M059J (cell line): Measurements from ENCODE around the gene SCN1A. TPM values are rescaled to one million over a fixed set of nuclear protein-coding genes. Genes with fewer than 3 reads are reported as not detected.
"Not testable (repeated sequence)": the region's sequence is repeated elsewhere in the genome, so short reads cannot be mapped to it uniquely, and the experiment has no call there.

Source experiments
- DNase-seq: peaks from one replicate; pipeline ENCODE4 v3.0.0-alpha.2; 2012; ENCODE audit warnings: low read depth
- total RNA-seq: library from RNA; depleted of rRNA; stranded (reverse); fragments of >200 nt; shearing (Covaris generic); gene quantifications from 2 replicates; pipeline ENCODE4 v1.2.3, GENCODE V29; 2014

SCN1A gene
- total RNA-seq, 1 experiment from 2014 or later, result not detected

GRCh38 chr2:166135152-166135848 lies 7.5 kb upstream of the SCN1A start:
- DNase-seq, result no peak

GRCh38 chr2:166134252-166135151 lies 6.7 kb upstream of the SCN1A start:
- DNase-seq, result no peak

GRCh38 chr2:166133653-166134052 lies 5.8 kb upstream of the SCN1A start:
- DNase-seq, result no peak

GRCh38 chr2:166128156-166128505 lies 311 bp upstream of the SCN1A start:
- DNase-seq, result no peak

- no peak for DNase-seq
Observed at GRCh38 chr2:166126007-166126639, 1.7 kb downstream of the SCN1A start.

GRCh38 chr2:166125557-166125956 lies 2.3 kb downstream of the SCN1A start:
- no peak for DNase-seq

GRCh38 chr2:166118180-166118579 lies 9.6 kb downstream of the SCN1A start:
- no peak for DNase-seq

- no peak for DNase-seq
Observed at GRCh38 chr2:166117491-166117890, 10.3 kb downstream of the SCN1A start.

- DNase-seq, result no peak
Observed at GRCh38 chr2:166115589-166115988, 12.2 kb downstream of the SCN1A start.

- peak; percentile 5 for DNase-seq
Observed at GRCh38 chr2:166112193-166112605, 15.6 kb downstream of the SCN1A start.

GRCh38 chr2:166106431-166107015 lies 21.3 kb downstream of the SCN1A start:
- no peak for DNase-seq

- DNase-seq, result no peak
Observed at GRCh38 chr2:166104773-166105172, 23.0 kb downstream of the SCN1A start.

GRCh38 chr2:166104084-166104483 lies 23.7 kb downstream of the SCN1A start:
- DNase-seq, result no peak

GRCh38 chr2:166103277-166103676 lies 24.5 kb downstream of the SCN1A start:
- not testable (repeated sequence) for DNase-seq

GRCh38 chr2:166094325-166094724 lies 33.5 kb downstream of the SCN1A start:
- DNase-seq, result no peak

- DNase-seq, result no peak
Observed at GRCh38 chr2:166092889-166093288, 34.9 kb downstream of the SCN1A start.

GRCh38 chr2:166091439-166091838 lies 36.4 kb downstream of the SCN1A start:
- no peak for DNase-seq

GRCh38 chr2:166090908-166091307 lies 36.9 kb downstream of the SCN1A start:
- DNase-seq, result no peak

GRCh38 chr2:166090346-166090745 lies 37.5 kb downstream of the SCN1A start:
- DNase-seq, result no peak

- DNase-seq, result no peak
Observed at GRCh38 chr2:166088634-166089033, 39.2 kb downstream of the SCN1A start.

- DNase-seq, result no peak
Observed at GRCh38 chr2:166084301-166084700, 43.5 kb downstream of the SCN1A start.

GRCh38 chr2:166082736-166083135 lies 45.1 kb downstream of the SCN1A start:
- DNase-seq, result no peak
